A673 (cell line): Measurements from ENCODE around the gene SND1. TPM values are rescaled to one million over a fixed set of nuclear protein-coding genes. Genes with fewer than 3 reads are reported as not detected.

Experiments used
- BruUV-seq: library from RNA; stranded (reverse); fragments of 400-500 nt; replicated peaks from 2 replicates; lab custom pipeline; 2021; lab: Mats Ljungman, UMichigan
- CTCF ChIA-PET: fragments of 300-600 bp; sonication (Branson Sonifier 250); formaldehyde crosslinking; loops from one replicate; lab custom pipeline; 2022; ENCODE audit warnings: antibody characterized with exemption; lab: Charles Lee
- POLR2A ChIA-PET: fragments of 300-600 bp; sonication (Branson Sonifier 250); formaldehyde crosslinking; loops from one replicate; lab custom pipeline; 2022; ENCODE audit warnings: antibody characterized with exemption; ENCODE audit not compliant: low non-redundant PET; lab: Charles Lee
- DNase-seq: peaks from one replicate; pipeline ENCODE4 v3.0.0-alpha.2; 2015; ENCODE audit warnings: low spot score
- H3K27ac ChIP-seq: fragments of 200-600 bp; sonication (generic); 2 replicates; pipeline ENCODE4 v1.5.1; 2016; ENCODE audit warnings: mixed run types, low read depth, mild to moderate bottlenecking, mixed read lengths, antibody characterized with exemption, low read length; ENCODE audit not compliant: poor library complexity, severe bottlenecking
- H3K27me3 ChIP-seq: fragments of 200-600 bp; sonication (generic); replicated peaks from 2 replicates; pipeline ENCODE4 v1.6.1; 2017; ENCODE audit warnings: mixed run types, low read depth, mild to moderate bottlenecking, mixed read lengths, antibody characterized with exemption, low read length; ENCODE audit not compliant: insufficient read depth, poor library complexity
- H3K36me3 ChIP-seq: fragments of 200-600 bp; sonication (generic); 2 replicates; pipeline ENCODE4 v1.6.1; 2016; ENCODE audit warnings: mixed run types, mild to moderate bottlenecking, mixed read lengths, antibody characterized with exemption, low read length; ENCODE audit not compliant: insufficient read depth, poor library complexity, severe bottlenecking
- H3K4me1 ChIP-seq: fragments of 200-600 bp; sonication (generic); 2 replicates; pipeline ENCODE4 v1.6.1; 2017; ENCODE audit warnings: mixed run types, mild to moderate bottlenecking, mixed read lengths, antibody characterized with exemption, low read length; ENCODE audit not compliant: insufficient read depth, poor library complexity, severe bottlenecking
- H3K4me3 ChIP-seq: fragments of 200-600 bp; sonication (generic); 2 replicates; pipeline ENCODE4 v1.5.1; 2016; ENCODE audit warnings: low read depth, mixed run types, mild to moderate bottlenecking, mixed read lengths, low read length; ENCODE audit not compliant: poor library complexity, severe bottlenecking
- H3K9me3 ChIP-seq: fragments of 200-600 bp; sonication (generic); 2 replicates; pipeline ENCODE4 v1.6.1; 2016; ENCODE audit warnings: mixed run types, low read depth, mild to moderate bottlenecking, mixed read lengths, antibody characterized with exemption, low read length; ENCODE audit not compliant: poor library complexity, severe bottlenecking
- EZH2 ChIP-seq: fragments of 200-600 bp; sonication (generic); IDR thresholded peaks from 2 replicates; pipeline ENCODE4 v1.6.1; 2017; ENCODE audit warnings: borderline replicate concordance, low read depth, mild to moderate bottlenecking, mixed read lengths, antibody characterized with exemption, low read length; ENCODE audit not compliant: poor library complexity, severe bottlenecking
- intact Hi-C: fragments of 100-400 bp; cut with micrococcal nuclease; formaldehyde crosslinking; loops from one replicate; pipeline ENCODE4 v1.10.0; 2022; ENCODE audit not compliant: unreplicated experiment
- total RNA-seq: library from RNA; stranded (reverse); gene quantifications from 2 replicates; pipeline ENCODE4 v1.2.3, GENCODE V29; 2021
- TF ChIP-seq, protein P1 (sequence below): fragments of 300-800, 200-600 bp; sonication (generic); conservative IDR thresholded peaks from 2 replicates; pipeline ENCODE4 v1.5.1; 2017; ENCODE audit warnings: low read depth, mild to moderate bottlenecking, antibody characterized with exemption, low read length, moderate library complexity, mixed read lengths

The SND1 gene
- total RNA-seq, 1 experiment from 2014 or later = 177 TPM

DNA sequence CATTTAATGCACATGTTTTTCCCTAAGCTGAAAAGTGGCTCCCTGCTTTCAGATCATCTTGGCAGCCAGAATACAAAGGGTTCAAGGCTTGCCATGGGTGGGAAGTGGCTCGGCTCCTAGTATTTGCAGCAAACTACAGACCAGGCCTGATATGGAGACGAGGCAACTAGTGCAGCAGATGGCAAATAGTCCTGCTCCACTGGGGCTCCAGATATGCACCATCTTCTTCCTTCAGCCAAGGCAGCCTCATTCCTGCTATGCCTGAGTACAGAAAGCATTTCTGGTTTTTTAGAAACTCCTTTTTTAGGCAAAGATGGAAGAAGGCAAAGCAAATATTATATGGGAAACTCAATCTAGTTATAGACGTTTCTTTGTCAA, 355.3 kb downstream of the SND1 start:
- BruUV-seq = no TSS peak
- Histone ChIP-seq H3K4me1 (no peaks in the 10 kb centered on the region), H3K4me3 (no peak overlapping the region), H3K27me3 (no peaks in the 10 kb centered on the region), H3K9me3 (no peaks in the 10 kb centered on the region), H3K27ac (no peak overlapping the region), H3K36me3 (no peaks in the 10 kb centered on the region)
- CTCF ChIA-PET = no interaction called here
- POLR2A ChIA-PET = no interaction called here
- intact Hi-C loops = no loop called here
- no peak for DNase-seq
- TF ChIP-seq, protein P1, sequence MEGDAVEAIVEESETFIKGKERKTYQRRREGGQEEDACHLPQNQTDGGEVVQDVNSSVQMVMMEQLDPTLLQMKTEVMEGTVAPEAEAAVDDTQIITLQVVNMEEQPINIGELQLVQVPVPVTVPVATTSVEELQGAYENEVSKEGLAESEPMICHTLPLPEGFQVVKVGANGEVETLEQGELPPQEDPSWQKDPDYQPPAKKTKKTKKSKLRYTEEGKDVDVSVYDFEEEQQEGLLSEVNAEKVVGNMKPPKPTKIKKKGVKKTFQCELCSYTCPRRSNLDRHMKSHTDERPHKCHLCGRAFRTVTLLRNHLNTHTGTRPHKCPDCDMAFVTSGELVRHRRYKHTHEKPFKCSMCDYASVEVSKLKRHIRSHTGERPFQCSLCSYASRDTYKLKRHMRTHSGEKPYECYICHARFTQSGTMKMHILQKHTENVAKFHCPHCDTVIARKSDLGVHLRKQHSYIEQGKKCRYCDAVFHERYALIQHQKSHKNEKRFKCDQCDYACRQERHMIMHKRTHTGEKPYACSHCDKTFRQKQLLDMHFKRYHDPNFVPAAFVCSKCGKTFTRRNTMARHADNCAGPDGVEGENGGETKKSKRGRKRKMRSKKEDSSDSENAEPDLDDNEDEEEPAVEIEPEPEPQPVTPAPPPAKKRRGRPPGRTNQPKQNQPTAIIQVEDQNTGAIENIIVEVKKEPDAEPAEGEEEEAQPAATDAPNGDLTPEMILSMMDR = no peak
- no peak for TF ChIP-seq EZH2

DNA sequence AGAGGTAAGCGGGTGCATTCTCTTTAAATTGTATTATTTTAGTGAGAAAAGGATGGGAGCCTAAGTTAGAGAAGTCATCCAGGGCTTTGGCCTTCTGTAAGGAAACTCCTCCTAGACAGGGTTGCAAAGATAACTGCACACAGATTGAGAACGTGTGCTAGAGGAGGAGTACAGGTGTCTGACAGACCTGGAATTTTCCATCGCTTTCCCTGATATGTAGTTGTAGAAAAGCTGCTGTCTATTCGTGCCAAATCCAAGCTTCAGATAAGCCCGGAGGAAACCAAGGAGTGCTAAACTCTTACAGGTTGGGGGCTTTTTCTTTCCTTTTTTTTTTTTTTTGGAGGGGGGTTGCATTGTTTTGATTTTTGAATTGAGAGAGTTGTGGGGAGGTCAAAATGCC, 356.1 kb downstream of the SND1 start:
- TF ChIP-seq, protein P1 = no peak
- TF ChIP-seq EZH2 = no peak
- POLR2A ChIA-PET = no interaction called here
- Histone ChIP-seq H3K9me3 (no peaks in the 10 kb centered on the region), H3K4me1 (no peaks in the 10 kb centered on the region), H3K36me3 (no peaks in the 10 kb centered on the region), H3K27ac (no peak overlapping the region), H3K4me3 (no peak overlapping the region), H3K27me3 (no peaks in the 10 kb centered on the region)
- CTCF ChIA-PET = no interaction called here
- DNase-seq = no peak
- no TSS peak for BruUV-seq
- intact Hi-C loops = no loop called here

DNA sequence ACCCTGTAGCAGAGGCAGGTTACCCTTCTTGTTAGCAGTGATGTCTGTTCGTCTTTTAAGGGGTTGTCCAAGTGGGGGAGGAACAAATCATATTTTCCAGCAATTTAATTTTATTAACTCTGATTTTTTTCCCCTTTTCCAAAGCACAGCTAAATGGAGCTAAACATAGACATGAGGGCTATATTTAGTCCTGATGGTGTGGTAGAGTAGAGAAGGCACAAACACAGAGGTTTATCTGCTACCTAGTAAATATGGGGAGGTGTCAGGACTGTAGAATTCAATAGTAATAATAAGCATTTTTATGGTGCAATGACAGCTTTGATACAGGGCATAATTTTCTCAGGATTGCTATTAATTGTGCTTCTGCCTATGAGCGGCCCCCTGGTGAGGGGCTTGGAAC, 356.8 kb downstream of the SND1 start:
- H3K27ac ChIP-seq = no peak overlapping the region
- TF ChIP-seq, protein P1 = no peak
- TF ChIP-seq EZH2 = no peak
- H3K36me3 ChIP-seq = no peaks in the 10 kb centered on the region
- BruUV-seq = no TSS peak
- no peaks in the 10 kb centered on the region for H3K9me3 ChIP-seq
- H3K4me3 ChIP-seq = no peak overlapping the region
- intact Hi-C loops = no loop called here
- ChIA-PET POLR2A (no interaction called here), CTCF (no interaction called here)
- no peaks in the 10 kb centered on the region for H3K27me3 ChIP-seq
- DNase-seq = no peak
- H3K4me1 ChIP-seq = no peaks in the 10 kb centered on the region
